Measurements from ENCODE around the gene CLMN. TPM values are rescaled to one million over a fixed set of nuclear protein-coding genes. Genes with fewer than 3 reads are reported as not detected.

CLMN gene
- polyA plus RNA-seq, 3 donors = 22.0 to 33.7 (median 23.2) TPM

GRCh38 chr14:95198320-95198719 is 121.4 kb downstream of the CLMN start:
- no peaks in the 10 kb centered on the region for H3K27me3 ChIP-seq (ENCODE audit: control insufficient read depth in 2 of 2, insufficient read depth in 2 of 2, low read length in 2 of 2)
- intact Hi-C loops (cut with micrococcal nuclease) = no loop called here

GRCh38 chr14:95197551-95197950 is 122.2 kb downstream of the CLMN start:
- intact Hi-C loops (cut with micrococcal nuclease) = no loop called here
- Histone ChIP-seq H3K36me3 (replicated peaks in 1 of 2; ENCODE audit: control insufficient read depth in 1 of 2, insufficient read depth in 2 of 2, low read length in 2 of 2) (peaks cover 11% of the 10 kb centered on the region in 2 donors), H3K4me1 (ENCODE audit: control insufficient read depth in 1 of 2, insufficient read depth in 2 of 2, low read length in 2 of 2) (no peaks in the 10 kb centered on the region), H3K9ac (ENCODE audit: insufficient read depth, low read length, poor library complexity, severe bottlenecking) (no peak overlapping the region), H3K27me3 (ENCODE audit: control insufficient read depth in 2 of 2, insufficient read depth in 2 of 2, low read length in 2 of 2) (no peaks in the 10 kb centered on the region), H2AFZ (ENCODE audit: insufficient read depth, low read depth, low read length, poor library complexity, severe bottlenecking) (no peak overlapping the region), H3K4me2 (replicated peaks; ENCODE audit: extremely low read depth, low read length, poor library complexity, severe bottlenecking) (no peak overlapping the region), H4K20me1 (ENCODE audit: insufficient read depth, low read length) (no peaks in the 10 kb centered on the region), H3K79me2 (ENCODE audit: insufficient read depth, low read length) (no peaks in the 10 kb centered on the region), H3K4me3 (replicated peaks in 1 of 3; ENCODE audit: low read depth in 2 of 3, low read length in 3 of 3) (no peak overlapping the region), H3K9me3 (replicated peaks in 1 of 2; ENCODE audit: control insufficient read depth in 1 of 2, insufficient read depth in 1 of 2, low read length in 2 of 2) (peaks cover 0 to 2% of the 10 kb centered on the region in 2 donors), H3K27ac (ENCODE audit: low read depth in 1 of 2, low read length in 2 of 2) (no peak overlapping the region)
- Mint-ChIP-seq H3K27me3 (ENCODE audit: low read depth in 3 of 3) (peaks cover 0 to 2% (median 0%) of the 10 kb centered on the region in 3 donors), H3K4me1 (peaks cover 11% of the 10 kb centered on the region), H3K36me3 (peaks cover 57 to 60% of the 10 kb centered on the region in 2 donors), H3K27ac (no peak overlapping the region), H3K9me3 (no peaks in the 10 kb centered on the region), H3K4me3 (no peak overlapping the region)
- 98% methylated on average over 7 of the region's 8 CpGs for WGBS (ENCODE audit: insufficient coverage)
- no peak for DNase-seq
- no peak for TF ChIP-seq CTCF (IDR thresholded peaks at IDR 0.05)

More at GRCh38 chr14:95198320-95198719, 121.4 kb downstream of the CLMN start:
- Histone ChIP-seq H3K79me2 (ENCODE audit: insufficient read depth, low read length) (no peaks in the 10 kb centered on the region), H4K20me1 (ENCODE audit: insufficient read depth, low read length) (no peaks in the 10 kb centered on the region), H3K4me3 (replicated peaks in 1 of 3; ENCODE audit: low read depth in 2 of 3, low read length in 3 of 3) (no peak overlapping the region), H3K27ac (ENCODE audit: low read depth in 1 of 2, low read length in 2 of 2) (no peak overlapping the region), H3K9me3 (replicated peaks in 1 of 2; ENCODE audit: control insufficient read depth in 1 of 2, insufficient read depth in 1 of 2, low read length in 2 of 2) (peaks cover 0 to 2% of the 10 kb centered on the region in 2 donors), H2AFZ (ENCODE audit: insufficient read depth, low read depth, low read length, poor library complexity, severe bottlenecking) (no peak overlapping the region), H3K36me3 (replicated peaks in 1 of 2; ENCODE audit: control insufficient read depth in 1 of 2, insufficient read depth in 2 of 2, low read length in 2 of 2) (peaks cover 19% of the 10 kb centered on the region in 2 donors), H3K4me1 (ENCODE audit: control insufficient read depth in 1 of 2, insufficient read depth in 2 of 2, low read length in 2 of 2) (no peaks in the 10 kb centered on the region), H3K9ac (ENCODE audit: insufficient read depth, low read length, poor library complexity, severe bottlenecking) (no peak overlapping the region), H3K4me2 (replicated peaks; ENCODE audit: extremely low read depth, low read length, poor library complexity, severe bottlenecking) (no peak overlapping the region)
- no peak for DNase-seq
- Mint-ChIP-seq H3K36me3 (peaks cover 63 to 64% of the 10 kb centered on the region in 2 donors), H3K4me3 (no peak overlapping the region), H3K9me3 (peaks cover 0 to 3% (median 0%) of the 10 kb centered on the region in 7 donors), H3K27ac (no peak overlapping the region), H3K4me1 (peaks cover 11% of the 10 kb centered on the region), H3K27me3 (ENCODE audit: low read depth in 3 of 3) (peaks cover 0 to 2% (median 0%) of the 10 kb centered on the region in 3 donors)
- TF ChIP-seq CTCF (IDR thresholded peaks at IDR 0.05) = no peak
- 100% methylated on average over 7 of the region's 9 CpGs for WGBS (ENCODE audit: insufficient coverage)
